ENCODE results near the gene RFX3.
"Not testable (repeated sequence)": the region's sequence is repeated elsewhere in the genome, so short reads cannot be mapped to it uniquely, and the experiment has no call there.

GRCh38 chr9:3304388-3304787 is 221.4 kb downstream of the RFX3 start:
- not testable (repeated sequence) for TF ChIP-seq CTCF (IDR thresholded peaks at IDR 0.05; ENCODE audit: borderline replicate concordance, extremely low read depth, low read length, poor library complexity, severe bottlenecking); EZH2 (IDR thresholded peaks at IDR 0.05; ENCODE audit: borderline replicate concordance, low read depth, low read length, severe bottlenecking)
